Ovary (tissue), 9 donors: ENCODE results near the gene RECQL5. TPM values are rescaled to one million over a fixed set of nuclear protein-coding genes. Genes with fewer than 3 reads are reported as not detected.
"Not testable (repeated sequence)": the region's sequence is repeated elsewhere in the genome, so short reads cannot be mapped to it uniquely, and the experiment has no call there.

ENCODE experiments used
- DNase-seq, 5 donors: peaks; one replicate each; pipeline ENCODE4 v3.0.0-alpha.2; 2019 to 2020
- H3K27ac ChIP-seq, 2 donors: fragments of 200-600 bp; one replicate each; pipeline versions ENCODE4 v1.5.1 to v1.8.0; 2019 to 2022
- H3K27me3 ChIP-seq: fragments of 200-600 bp; one replicate; pipeline ENCODE4 v1.8.0; 2022
- H3K36me3 ChIP-seq: fragments of 200-600 bp; sonication (generic); one replicate; pipeline ENCODE4 v1.5.1; 2019
- H3K4me1 ChIP-seq: one replicate; pipeline ENCODE4 v1.8.1; 2013; ENCODE audit warnings: mild to moderate bottlenecking, moderate library complexity; ENCODE audit not compliant: insufficient read depth
- H3K4me3 ChIP-seq: fragments of 200-600 bp; sonication (generic); one replicate; pipeline ENCODE4 v1.5.1; 2017
- H3K9me3 ChIP-seq, 2 donors: fragments of 200-600 bp in 1 of 2; sonication (generic) in 1 of 2; one replicate each; pipeline versions ENCODE4 v1.5.1 to v1.8.1; 2013 to 2019; ENCODE audit warnings: mild to moderate bottlenecking in 1 of 2, moderate library complexity in 1 of 2
- EP300 ChIP-seq: sonication (generic); formaldehyde crosslinking; IDR thresholded peaks from one replicate; pipeline ENCODE4 v1.6.1; 2017; ENCODE audit warnings: antibody characterized with exemption
- POLR2A ChIP-seq: fragments of 450-650 bp; IDR thresholded peaks from one replicate; pipeline ENCODE4 v1.6.1; 2017; ENCODE audit warnings: antibody characterized with exemption, mild to moderate bottlenecking, moderate library complexity
- whole genome bisulfite sequencing, 3 donors: extraction: QIAGEN DNeasy Blood & Tissue Kit in 1 of 3; methylation state at CpG; one replicate each; pipeline versions ENCODE4 v1.1.5 to v1.1.7; 2013 to 2017; 5-methylcytosine and 5-hydroxymethylcytosine counted together
- intact Hi-C, 4 donors: fragments of 100-400 bp; cut with DNase I; formaldehyde crosslinking; loops; one replicate each; pipeline versions ENCODE4 v1.11.0 to v1.15.1; 2022 to 2023
- polyA plus RNA-seq, 2 donors: library from polyadenylated mRNA; stranded (reverse); fragments of 200-250 nt in 1 of 2; fragments of 350-450 nt in 1 of 2; fragmentation: Illumina TruSeq in 1 of 2; extraction: RNeasy Lipid Tissue Mini Kit (QIAGEN cat#74804) in 1 of 2; gene quantifications; one replicate each; pipeline ENCODE4 v1.2.3, GENCODE V29; 2013 to 2014
- total RNA-seq, 7 donors: library from RNA; depleted of rRNA in 2 of 7; stranded (reverse); fragments of >200 nt in 2 of 7; fragmentation: NEBNext Ultra II Directional in 3 of 7; extraction: Animal tissue kit (Norgen Biotek cat#: 25700) in 3 of 7; gene quantifications; one replicate each; pipeline versions ENCODE4 v1.1.0 to v1.2.4, GENCODE V29; 2016 to 2023
- TF ChIP-seq, protein P1 (sequence below), 3 donors: fragments of 450-650 bp in 2 of 3; fragments of 200-600 bp in 1 of 3; IDR thresholded peaks; one replicate each; pipeline versions ENCODE4 v1.5.1 to v1.8.0; 2016 to 2022; ENCODE audit warnings: antibody characterized with exemption in 3 of 3, mild to moderate bottlenecking in 1 of 3
- donor health status: DM: no; HTN: no; CAD: no; lungs with moderate emphysema.
- donor health status: DM: no; HTN: no; CAD: no.
- donor health status: Bipolar disorder and iron deficiency.
- donor health status: DM: yes; HTN: yes; CAD: no.
- donor health status: DM: no; HTN: no; CAD: no.
- donor health status: DM: yes; HTN: yes; CAD: no.

Gene RECQL5
- total and polyA plus RNA-seq, 9 donors = 13.8 to 32.8 (median 23.9) TPM

- Histone ChIP-seq H3K27ac (no peak overlapping the region), H3K36me3 (no peaks in the 10 kb centered on the region), H3K4me3 (no peak overlapping the region), H3K27me3 (no peaks in the 10 kb centered on the region), H3K9me3 (no peaks in the 10 kb centered on the region), H3K4me1 (peaks cover 4% of the 10 kb centered on the region)
- intact Hi-C loops = loop anchor here (5.0 to 10.0 kb wide), 5 partner anchors 48 to 160 kb away; partner anchors contain the start of genes CASKIN2 (in 1 of the 4), LLGL2 (in 1 of the 4) and TSEN54 (in 1 of the 4)
- DNase-seq = no peak
- TF ChIP-seq, protein P1, sequence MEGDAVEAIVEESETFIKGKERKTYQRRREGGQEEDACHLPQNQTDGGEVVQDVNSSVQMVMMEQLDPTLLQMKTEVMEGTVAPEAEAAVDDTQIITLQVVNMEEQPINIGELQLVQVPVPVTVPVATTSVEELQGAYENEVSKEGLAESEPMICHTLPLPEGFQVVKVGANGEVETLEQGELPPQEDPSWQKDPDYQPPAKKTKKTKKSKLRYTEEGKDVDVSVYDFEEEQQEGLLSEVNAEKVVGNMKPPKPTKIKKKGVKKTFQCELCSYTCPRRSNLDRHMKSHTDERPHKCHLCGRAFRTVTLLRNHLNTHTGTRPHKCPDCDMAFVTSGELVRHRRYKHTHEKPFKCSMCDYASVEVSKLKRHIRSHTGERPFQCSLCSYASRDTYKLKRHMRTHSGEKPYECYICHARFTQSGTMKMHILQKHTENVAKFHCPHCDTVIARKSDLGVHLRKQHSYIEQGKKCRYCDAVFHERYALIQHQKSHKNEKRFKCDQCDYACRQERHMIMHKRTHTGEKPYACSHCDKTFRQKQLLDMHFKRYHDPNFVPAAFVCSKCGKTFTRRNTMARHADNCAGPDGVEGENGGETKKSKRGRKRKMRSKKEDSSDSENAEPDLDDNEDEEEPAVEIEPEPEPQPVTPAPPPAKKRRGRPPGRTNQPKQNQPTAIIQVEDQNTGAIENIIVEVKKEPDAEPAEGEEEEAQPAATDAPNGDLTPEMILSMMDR (IDR thresholded peaks at IDR 0.05) = no peak
- TF ChIP-seq EP300 (no peak), POLR2A (no peak)
- WGBS, 3 donors = 84 to 87% (median 87%) methylated on average over 7 of the region's 7 CpGs
These were observed 82.1 kb downstream of the RECQL5 start for GRCh38 chr17:75584849-75585175.

GRCh38 chr17:75583197-75583596, 83.8 kb downstream of the RECQL5 start:
- not testable (repeated sequence) for H3K27me3 ChIP-seq, H3K27ac ChIP-seq, H3K9me3 ChIP-seq, H3K36me3 ChIP-seq, H3K4me1 ChIP-seq, H3K4me3 ChIP-seq, DNase-seq
- WGBS, 3 donors = 84 to 93% (median 89%) methylated on average over 6 of the region's 6 CpGs
- intact Hi-C loops = loop anchor here in 2 of 4 donors (5.0 to 10.0 kb wide), 2 partner anchors 46 to 158 kb away; no protein-coding TSS in a partner anchor

GRCh38 chr17:75581121-75581725, 85.7 kb downstream of the RECQL5 start:
- not testable (repeated sequence) for DNase-seq, H3K27me3 ChIP-seq, H3K36me3 ChIP-seq, H3K4me1 ChIP-seq, H3K4me3 ChIP-seq, H3K27ac ChIP-seq, H3K9me3 ChIP-seq
- WGBS, 3 donors = 87 to 88% (median 88%) methylated on average over 23 of the region's 23 CpGs
- intact Hi-C loops = loop anchor here in 2 of 4 donors (5.0 to 10.0 kb wide), 2 partner anchors 44 to 156 kb away; no protein-coding TSS in a partner anchor

Other genes starting within 250 kb of the RECQL5 start
- gene TMEM94, start 210.5 kb downstream of the RECQL5 start, total RNA-seq = 10 to 100 TPM; 37.7 to 87.1 (median 75.3) TPM
- gene TMEM94, start 210.5 kb downstream of the RECQL5 start, polyA plus RNA-seq = 10 to 100 TPM; 29.2 to 52.6 TPM
- 10 to 100 TPM in 6 of 7 donors, 1 to 10 TPM in 1; 9.1 to 58.7 (median 41.3) TPM for gene CASKIN2, start 151.6 kb downstream of the RECQL5 start, total RNA-seq
- 10 to 100 TPM; 11.0 to 13.9 TPM for gene CASKIN2, start 151.6 kb downstream of the RECQL5 start, polyA plus RNA-seq
- gene TSEN54, start 150.6 kb downstream of the RECQL5 start, total RNA-seq = 10 to 100 TPM; 16.0 to 35.0 (median 21.3) TPM
- 10 to 100 TPM; 11.3 to 12.8 TPM for gene TSEN54, start 150.6 kb downstream of the RECQL5 start, polyA plus RNA-seq
- gene LLGL2, start 141.5 kb downstream of the RECQL5 start, total RNA-seq = 10 to 100 TPM in 6 of 7 donors, 1 to 10 TPM in 1; 9.9 to 45.4 (median 17.2) TPM
- 1 to 10 TPM in 1 of 2 donors, under 1 TPM in 1; 0.20 to 9.2 TPM for gene LLGL2, start 141.5 kb downstream of the RECQL5 start, polyA plus RNA-seq
- gene MYO15B, start 79.4 kb downstream of the RECQL5 start, total RNA-seq = 100 to 1,000 TPM; 152 to 383 (median 239) TPM
- 100 to 1,000 TPM in 1 of 2 donors, 10 to 100 TPM in 1; 31.0 to 161 TPM for gene MYO15B, start 79.4 kb downstream of the RECQL5 start, polyA plus RNA-seq
- 1 to 10 TPM in 5 of 7 donors, under 1 TPM in 2; 0.51 to 7.9 (median 1.7) TPM for gene SMIM5, start 33.7 kb downstream of the RECQL5 start, total RNA-seq
- under 1 TPM; 0.52 to 0.64 TPM for gene SMIM5, start 33.7 kb downstream of the RECQL5 start, polyA plus RNA-seq
- 10 to 100 TPM; 54.8 to 85.0 (median 74.7) TPM for gene SAP30BP, start 184 bp upstream of the RECQL5 start, total RNA-seq
- gene SAP30BP, start 184 bp upstream of the RECQL5 start, polyA plus RNA-seq = 10 to 100 TPM; 83.2 to 89.1 TPM
- gene ITGB4, start 54.3 kb upstream of the RECQL5 start, total RNA-seq = 10 to 100 TPM in 5 of 7 donors, 1 to 10 TPM in 2; 6.3 to 55.6 (median 22.5) TPM
- gene ITGB4, start 54.3 kb upstream of the RECQL5 start, polyA plus RNA-seq = 1 to 10 TPM; 3.3 to 6.0 TPM
- 10 to 100 TPM; 17.5 to 35.1 (median 27.6) TPM for gene GALK1, start 98.0 kb upstream of the RECQL5 start, total RNA-seq
- 10 to 100 TPM in 1 of 2 donors, under 1 TPM in 1; 0.33 to 22.6 TPM for gene GALK1, start 98.0 kb upstream of the RECQL5 start, polyA plus RNA-seq
- gene UNK, start 117.7 kb upstream of the RECQL5 start, total RNA-seq = 10 to 100 TPM; 27.5 to 58.1 (median 40.8) TPM
- gene UNK, start 117.7 kb upstream of the RECQL5 start, polyA plus RNA-seq = 10 to 100 TPM; 12.7 to 34.9 TPM
- 10 to 100 TPM; 10.7 to 24.9 (median 14.1) TPM for gene UNC13D, start 177.2 kb upstream of the RECQL5 start, total RNA-seq
- gene UNC13D, start 177.2 kb upstream of the RECQL5 start, polyA plus RNA-seq = 10 to 100 TPM in 1 of 2 donors, 1 to 10 TPM in 1; 8.9 to 17.1 TPM
- gene WBP2, start 188.2 kb upstream of the RECQL5 start, total RNA-seq = 100 to 1,000 TPM in 3 of 7 donors, 10 to 100 TPM in 4; 48.5 to 131 (median 92.7) TPM
- gene WBP2, start 188.2 kb upstream of the RECQL5 start, polyA plus RNA-seq = 100 to 1,000 TPM; 118 to 184 TPM
- 10 to 100 TPM in 6 of 7 donors, 1 to 10 TPM in 1; 7.2 to 38.3 (median 18.6) TPM for gene TRIM47, start 211.4 kb upstream of the RECQL5 start, total RNA-seq
- gene TRIM47, start 211.4 kb upstream of the RECQL5 start, polyA plus RNA-seq = 10 to 100 TPM; 10.1 to 11.5 TPM
- gene TRIM65, start 229.8 kb upstream of the RECQL5 start, total RNA-seq = 10 to 100 TPM; 17.3 to 28.0 (median 24.3) TPM
- 10 to 100 TPM; 10.4 to 18.5 TPM for gene TRIM65, start 229.8 kb upstream of the RECQL5 start, polyA plus RNA-seq
- gene MRPL38, start 237.7 kb upstream of the RECQL5 start, total RNA-seq = 10 to 100 TPM; 30.4 to 93.0 (median 83.4) TPM
- gene MRPL38, start 237.7 kb upstream of the RECQL5 start, polyA plus RNA-seq = 10 to 100 TPM; 14.5 to 51.4 TPM